Stimulated activated naive B cell treated with anti-CD40 and anti-IgM and Interleukin-4, amounts not matched to agents 10 μg/mL and 1 μg/mL and 100 μg/mL, for 72 hours (primary cell): ENCODE measurements around the gene NT5C2.
"Not testable (repeated sequence)": the region's sequence is repeated elsewhere in the genome, so short reads cannot be mapped to it uniquely, and the experiment has no call there.

Experiments used
- ATAC-seq, 2 donors: fragments of 150-1000 bp; cut with Tn5 transposase; replicated peaks; 2 replicates each; pipeline ENCODE4 v1.10.0; 2021; ENCODE audit warnings: moderate library complexity in 1 of 2
- DNase-seq: peaks from one replicate; pipeline ENCODE4 v3.0.0; 2021
- H3K27ac Mint-ChIP-seq: one replicate; pipeline ENCODE4 v1.8.0; 2022; ENCODE audit warnings: mild to moderate bottlenecking, mixed read lengths
- H3K27me3 Mint-ChIP-seq, 2 donors: one replicate each; pipeline ENCODE4 v1.8.0; 2022; ENCODE audit warnings: mixed read lengths in 2 of 2
- H3K36me3 Mint-ChIP-seq, 2 donors: one replicate each; pipeline ENCODE4 v1.8.0; 2022; ENCODE audit warnings: mixed read lengths in 2 of 2, mild to moderate bottlenecking in 1 of 2
- H3K4me1 Mint-ChIP-seq, 2 donors: one replicate each; pipeline ENCODE4 v1.8.0; 2022; ENCODE audit warnings: mixed read lengths in 2 of 2, mild to moderate bottlenecking in 1 of 2
- H3K4me3 Mint-ChIP-seq, 2 donors: one replicate each; pipeline ENCODE4 v1.8.0; 2022; ENCODE audit warnings: mild to moderate bottlenecking in 2 of 2, mixed read lengths in 2 of 2, moderate library complexity in 1 of 2
- H3K9me3 Mint-ChIP-seq, 2 donors: one replicate each; pipeline ENCODE4 v1.8.0; 2022; ENCODE audit warnings: mixed read lengths in 2 of 2, mild to moderate bottlenecking in 1 of 2

The NT5C2 gene

DNA sequence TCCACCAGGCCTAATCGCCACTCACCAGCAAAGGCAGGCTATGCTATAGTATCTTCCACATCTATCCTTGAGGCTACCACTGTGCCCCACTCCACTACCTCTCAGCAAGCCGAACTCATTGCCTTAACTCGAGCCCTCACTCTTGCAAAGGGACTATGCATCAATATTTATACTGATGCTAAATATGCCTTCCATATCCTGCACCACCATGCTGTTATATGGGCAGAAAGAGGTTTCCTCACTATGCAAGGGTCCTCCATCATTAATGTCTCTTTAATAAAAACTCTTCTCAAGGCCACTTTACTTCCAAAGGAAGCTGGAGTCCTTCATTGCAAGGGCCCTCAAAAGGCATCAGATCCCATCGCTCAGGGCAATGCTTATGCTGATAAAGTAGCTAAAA lies 17.2 kb upstream of the NT5C2 start:
- ATAC-seq, H3K4me3 Mint-ChIP-seq, H3K27ac Mint-ChIP-seq, H3K4me1 Mint-ChIP-seq, DNase-seq: not testable (repeated sequence)
- peaks cover 0 to 12% of the 10 kb centered on the region in 2 donors for H3K27me3 Mint-ChIP-seq
- peaks cover 6 to 17% of the 10 kb centered on the region in 2 donors for H3K36me3 Mint-ChIP-seq
- H3K9me3 Mint-ChIP-seq = peaks cover 16 to 22% of the 10 kb centered on the region in 2 donors

DNA sequence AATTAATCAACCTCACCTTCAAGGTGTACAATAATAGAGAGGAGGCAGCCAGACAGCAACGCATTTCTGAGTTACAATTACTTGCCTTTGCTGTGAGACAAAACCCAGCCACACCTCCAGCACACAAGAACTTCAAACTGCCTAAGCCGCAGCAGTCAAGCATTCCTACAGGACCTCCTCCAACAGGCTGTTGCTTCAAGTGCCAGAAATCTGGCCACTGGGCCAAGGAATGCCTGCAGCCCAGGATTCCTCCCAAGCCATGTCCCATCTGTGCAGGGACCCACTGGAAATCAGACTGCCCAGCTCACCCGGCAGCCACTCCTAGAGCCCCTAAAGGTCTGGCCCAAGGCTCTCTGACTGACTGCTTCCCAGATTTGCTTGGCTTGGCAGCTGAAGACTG lies 14.6 kb upstream of the NT5C2 start:
- Mint-ChIP-seq H3K36me3 (peaks cover 6 to 13% of the 10 kb centered on the region in 2 donors), H3K9me3 (peaks cover 16 to 18% of the 10 kb centered on the region in 2 donors), H3K27me3 (peaks cover 0 to 12% of the 10 kb centered on the region in 2 donors)
- not testable (repeated sequence) for DNase-seq, H3K27ac Mint-ChIP-seq, H3K4me1 Mint-ChIP-seq, ATAC-seq, H3K4me3 Mint-ChIP-seq

DNA sequence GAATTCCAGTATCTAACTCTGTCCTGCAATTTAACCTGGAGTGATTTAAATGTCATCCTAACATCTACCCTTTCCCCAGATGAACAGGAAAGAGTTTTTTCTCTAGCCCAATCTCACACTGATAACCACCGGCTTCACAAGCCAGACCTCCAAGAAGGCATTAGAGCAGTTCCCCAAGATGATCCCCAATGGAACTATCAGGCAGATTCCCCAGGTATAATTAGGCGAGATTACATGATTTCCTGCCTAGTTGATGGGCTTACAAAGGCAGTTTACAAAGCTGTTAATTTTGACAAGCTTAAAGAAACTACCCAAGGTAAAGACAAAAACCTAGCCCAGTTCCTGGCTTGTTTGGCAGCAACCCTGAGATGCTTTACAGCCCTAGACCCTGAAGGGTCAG lies 14.1 kb upstream of the NT5C2 start:
- peaks cover 4 to 9% of the 10 kb centered on the region in 2 donors for H3K36me3 Mint-ChIP-seq
- ATAC-seq (no peak), DNase-seq (no peak)
- H3K4me3 Mint-ChIP-seq = no peak overlapping the region
- peaks cover 0 to 12% of the 10 kb centered on the region in 2 donors for H3K27me3 Mint-ChIP-seq
- no peak overlapping the region for H3K27ac Mint-ChIP-seq
- H3K9me3 Mint-ChIP-seq = peaks cover 13 to 14% of the 10 kb centered on the region in 2 donors
- no peaks in the 10 kb centered on the region for H3K4me1 Mint-ChIP-seq

DNA sequence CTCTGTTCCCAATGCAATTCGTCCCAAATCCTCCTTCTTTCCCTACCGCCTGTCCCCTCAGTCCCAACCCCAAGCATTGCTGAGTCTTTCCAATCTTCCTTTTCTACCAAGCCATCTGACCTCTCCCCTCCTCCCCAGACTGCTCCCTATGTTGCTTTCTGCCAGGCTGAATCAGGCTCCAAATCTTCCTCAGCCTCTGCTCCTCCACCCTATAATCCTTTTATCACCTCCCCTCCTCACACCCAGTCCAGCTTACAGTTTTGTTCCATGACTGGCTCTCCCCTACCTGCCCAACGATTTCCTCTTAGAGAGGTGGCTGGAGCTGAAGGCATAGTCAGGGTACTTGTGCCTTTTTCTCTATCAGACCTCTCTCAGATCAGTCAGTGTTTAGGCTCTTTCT lies 13.6 kb upstream of the NT5C2 start:
- not testable (repeated sequence) for H3K4me1 Mint-ChIP-seq, H3K36me3 Mint-ChIP-seq, H3K27ac Mint-ChIP-seq, DNase-seq, ATAC-seq, H3K4me3 Mint-ChIP-seq
- peaks cover 0 to 12% of the 10 kb centered on the region in 2 donors for H3K27me3 Mint-ChIP-seq
- H3K9me3 Mint-ChIP-seq = peaks cover 10 to 11% of the 10 kb centered on the region in 2 donors

DNA sequence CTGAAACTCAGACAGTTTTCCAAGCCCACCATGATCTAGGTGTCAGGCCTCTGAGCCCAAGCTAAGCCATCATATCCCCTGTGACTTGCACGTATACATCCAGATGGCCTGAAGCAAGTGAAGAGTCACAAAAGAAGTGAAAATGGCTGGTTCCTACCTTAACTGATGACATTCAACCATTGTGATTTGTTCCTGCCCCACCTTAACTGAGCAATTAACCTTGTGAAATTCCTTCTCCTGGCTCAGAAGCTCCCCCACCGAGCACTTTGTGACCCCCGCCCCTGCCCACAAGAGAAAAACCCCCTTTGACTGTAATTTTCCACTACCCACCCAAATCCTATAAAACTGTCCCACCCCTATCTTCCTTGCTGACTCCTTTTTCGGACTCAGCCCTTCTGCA lies 12.3 kb upstream of the NT5C2 start:
- H3K36me3 Mint-ChIP-seq, ATAC-seq, DNase-seq, H3K4me1 Mint-ChIP-seq, H3K27ac Mint-ChIP-seq, H3K4me3 Mint-ChIP-seq: not testable (repeated sequence)
- H3K9me3 Mint-ChIP-seq = peaks cover 10 to 11% of the 10 kb centered on the region in 2 donors
- H3K27me3 Mint-ChIP-seq = peaks cover 0 to 12% of the 10 kb centered on the region in 2 donors

DNA sequence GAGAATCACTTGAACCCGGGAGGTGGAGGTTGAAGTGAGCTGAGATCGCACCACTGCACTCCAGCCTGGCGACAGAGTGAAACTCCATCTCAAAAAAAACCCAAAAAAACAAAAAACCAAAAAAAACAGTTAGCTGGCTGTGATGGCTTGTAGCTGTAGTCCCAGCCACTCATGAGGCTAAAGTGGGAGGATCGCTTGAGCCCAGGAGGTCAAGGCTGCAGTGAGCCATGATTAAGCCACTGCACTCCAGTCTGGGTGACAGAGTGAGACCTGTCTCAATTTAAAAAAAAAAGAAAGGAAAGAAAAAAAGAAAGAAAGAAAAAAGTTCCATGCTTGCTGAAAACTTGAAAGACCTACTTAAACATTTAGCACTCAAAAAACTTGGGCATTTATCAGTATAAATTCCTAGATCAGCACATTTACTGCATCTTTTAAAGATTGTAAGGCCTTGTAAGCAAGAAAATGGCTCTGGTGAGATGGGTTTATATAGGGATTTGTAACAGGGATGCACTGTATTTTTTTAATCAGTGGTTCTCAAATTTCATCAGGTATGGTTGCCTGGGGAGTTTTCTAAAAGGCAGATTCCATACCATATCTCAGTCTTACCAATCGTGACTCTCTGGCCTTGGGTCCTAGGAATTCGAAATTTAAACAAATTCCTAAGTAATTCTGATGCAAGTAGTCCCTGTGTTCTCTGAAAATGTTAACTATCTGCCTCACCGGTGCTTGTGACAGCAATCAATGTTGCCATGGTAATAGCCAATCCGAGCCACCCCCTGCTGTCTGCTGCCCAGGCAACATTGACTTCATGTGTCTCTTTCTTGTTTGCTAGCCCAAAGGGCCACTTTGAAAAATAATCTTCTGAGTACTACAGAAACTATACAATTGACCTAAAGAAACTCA lies 11.5 kb upstream of the NT5C2 start:
- no peak overlapping the region for H3K4me3 Mint-ChIP-seq
- H3K4me1 Mint-ChIP-seq = no peaks in the 10 kb centered on the region
- no peak for ATAC-seq
- H3K27ac Mint-ChIP-seq = no peak overlapping the region
- H3K27me3 Mint-ChIP-seq = peaks cover 0 to 12% of the 10 kb centered on the region in 2 donors
- no peak for DNase-seq
- peaks cover 10 to 11% of the 10 kb centered on the region in 2 donors for H3K9me3 Mint-ChIP-seq
- peaks cover 4 to 5% of the 10 kb centered on the region in 2 donors for H3K36me3 Mint-ChIP-seq

DNA sequence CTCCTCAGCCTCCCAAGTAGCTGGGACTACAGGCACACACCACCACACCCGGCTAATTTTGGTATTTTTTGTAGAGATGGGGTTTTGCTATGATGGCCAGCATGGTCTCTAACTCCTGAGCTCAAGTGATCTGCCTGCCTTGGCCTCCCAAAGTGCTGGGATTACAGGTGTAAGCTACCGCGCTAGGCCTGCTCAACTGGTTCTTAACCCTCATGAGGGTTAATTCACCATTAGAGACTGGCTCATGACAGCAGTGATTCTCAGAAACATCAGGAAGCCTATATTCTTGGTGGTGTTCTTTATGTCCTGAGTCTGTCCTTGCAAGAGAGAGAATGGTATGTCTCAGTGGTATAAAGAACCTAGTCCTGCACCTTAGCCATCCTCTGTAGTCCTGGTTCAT lies 10.4 kb upstream of the NT5C2 start:
- H3K9me3 Mint-ChIP-seq = peaks cover 10 to 11% of the 10 kb centered on the region in 2 donors
- H3K4me3 Mint-ChIP-seq = no peak overlapping the region
- peaks cover 0 to 12% of the 10 kb centered on the region in 2 donors for H3K27me3 Mint-ChIP-seq
- no peak overlapping the region for H3K27ac Mint-ChIP-seq
- no peaks in the 10 kb centered on the region for H3K4me1 Mint-ChIP-seq
- no peak for DNase-seq
- peaks cover 4 to 5% of the 10 kb centered on the region in 2 donors for H3K36me3 Mint-ChIP-seq
- no peak for ATAC-seq

DNA sequence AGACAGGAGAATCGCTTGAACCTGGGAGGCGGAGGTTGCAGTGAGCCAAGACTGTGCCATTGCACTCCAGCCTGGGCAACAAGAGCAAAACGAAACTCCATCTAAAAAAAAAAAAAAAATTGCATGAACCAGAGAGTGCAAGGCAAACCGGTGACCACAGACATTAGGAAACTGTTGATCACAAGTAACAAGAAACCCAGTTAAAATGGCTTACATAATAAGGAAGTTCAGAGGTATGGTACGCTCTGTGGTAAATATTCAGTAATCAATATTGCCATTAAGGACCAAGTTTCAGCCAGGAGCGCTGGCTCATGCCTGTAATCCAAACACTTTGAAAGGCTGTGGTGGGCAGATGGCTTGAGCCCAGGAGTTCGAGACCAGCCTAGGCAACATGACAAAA lies 9.2 kb upstream of the NT5C2 start:
- peaks cover 0 to 12% of the 10 kb centered on the region in 2 donors for H3K27me3 Mint-ChIP-seq
- H3K36me3 Mint-ChIP-seq = peaks cover 4 to 5% of the 10 kb centered on the region in 2 donors
- peaks cover 10 to 13% of the 10 kb centered on the region in 2 donors for H3K9me3 Mint-ChIP-seq
- H3K4me1 Mint-ChIP-seq = peaks cover 6 to 10% of the 10 kb centered on the region in 2 donors
- no peak overlapping the region for H3K4me3 Mint-ChIP-seq
- ATAC-seq (no peak), DNase-seq (no peak)
- no peak overlapping the region for H3K27ac Mint-ChIP-seq

DNA sequence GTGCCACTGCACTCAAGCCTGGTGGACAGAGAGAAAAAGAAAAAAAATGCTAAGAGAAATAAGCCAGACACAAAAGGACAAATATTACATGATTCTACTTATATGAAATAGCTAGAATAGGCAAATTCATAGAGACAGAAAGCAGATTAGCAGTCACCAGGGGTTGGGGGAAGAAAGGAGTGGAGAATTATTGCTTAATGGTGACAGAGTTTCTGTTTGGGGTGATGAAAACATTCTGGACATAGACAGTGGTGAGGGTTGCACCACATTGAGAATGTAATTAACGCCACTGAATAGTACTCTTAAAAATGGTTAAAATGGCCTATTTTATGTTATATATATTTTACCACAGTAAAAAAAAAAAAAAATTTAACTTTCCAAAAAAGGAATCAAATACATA lies 6.4 kb upstream of the NT5C2 start:
- no peaks in the 10 kb centered on the region for H3K27me3 Mint-ChIP-seq
- no peak for DNase-seq
- peaks cover 0 to 2% of the 10 kb centered on the region in 2 donors for H3K9me3 Mint-ChIP-seq
- H3K4me3 Mint-ChIP-seq = no peak overlapping the region
- ATAC-seq = no peak
- no peak overlapping the region for H3K27ac Mint-ChIP-seq
- peaks cover 12 to 15% of the 10 kb centered on the region in 2 donors for H3K4me1 Mint-ChIP-seq
- H3K36me3 Mint-ChIP-seq = no peaks in the 10 kb centered on the region

DNA sequence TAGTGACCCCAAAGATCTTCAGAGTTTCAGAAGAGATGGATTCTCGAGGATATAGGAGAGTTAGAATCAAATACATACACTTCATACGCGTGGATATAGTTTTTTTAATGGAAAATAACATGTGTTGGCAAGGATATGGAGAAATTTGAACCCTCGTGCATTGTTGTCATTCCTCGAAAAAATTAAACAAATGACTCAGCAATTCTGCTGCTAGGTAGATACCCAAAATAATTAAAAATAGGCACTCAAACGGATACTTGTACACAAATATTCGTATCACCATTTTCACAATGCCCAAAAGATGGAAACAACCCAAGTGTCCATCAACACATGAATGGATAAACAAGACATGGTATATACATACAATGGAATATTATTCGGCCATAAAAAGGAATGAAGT lies 5.6 kb upstream of the NT5C2 start:
- no peak overlapping the region for H3K27ac Mint-ChIP-seq
- no peaks in the 10 kb centered on the region for H3K27me3 Mint-ChIP-seq
- DNase-seq (no peak), ATAC-seq (no peak)
- H3K9me3 Mint-ChIP-seq = peaks cover 0 to 2% of the 10 kb centered on the region in 2 donors
- no peaks in the 10 kb centered on the region for H3K36me3 Mint-ChIP-seq
- H3K4me3 Mint-ChIP-seq = no peak overlapping the region
- H3K4me1 Mint-ChIP-seq = peaks cover 18 to 23% of the 10 kb centered on the region in 2 donors

DNA sequence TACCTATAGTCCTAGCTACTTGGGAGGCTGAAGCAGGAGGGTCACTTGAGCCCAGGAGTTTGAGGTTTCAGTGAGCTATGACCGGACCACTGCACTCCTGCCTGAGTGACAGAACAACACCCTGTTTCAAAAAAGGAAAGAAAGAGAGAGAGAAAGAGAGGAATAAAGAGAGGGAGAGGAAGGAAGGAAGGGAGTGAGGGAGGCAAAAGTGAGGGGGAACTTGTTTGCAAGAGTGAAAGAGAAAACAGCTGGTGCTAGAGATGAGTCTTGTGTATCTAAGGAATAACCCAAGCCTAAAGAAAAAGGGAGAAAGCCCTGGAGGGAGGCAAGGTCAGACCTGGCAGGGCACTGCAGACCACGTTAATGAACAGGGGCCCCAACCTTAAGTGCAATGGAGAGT lies 4.8 kb upstream of the NT5C2 start:
- DNase-seq (no peak), ATAC-seq (no peak)
- Mint-ChIP-seq H3K27ac (no peak overlapping the region), H3K27me3 (no peaks in the 10 kb centered on the region), H3K4me1 (peaks cover 22 to 29% of the 10 kb centered on the region in 2 donors), H3K4me3 (no peak overlapping the region), H3K9me3 (peaks cover 0 to 2% of the 10 kb centered on the region in 2 donors), H3K36me3 (no peaks in the 10 kb centered on the region)

DNA sequence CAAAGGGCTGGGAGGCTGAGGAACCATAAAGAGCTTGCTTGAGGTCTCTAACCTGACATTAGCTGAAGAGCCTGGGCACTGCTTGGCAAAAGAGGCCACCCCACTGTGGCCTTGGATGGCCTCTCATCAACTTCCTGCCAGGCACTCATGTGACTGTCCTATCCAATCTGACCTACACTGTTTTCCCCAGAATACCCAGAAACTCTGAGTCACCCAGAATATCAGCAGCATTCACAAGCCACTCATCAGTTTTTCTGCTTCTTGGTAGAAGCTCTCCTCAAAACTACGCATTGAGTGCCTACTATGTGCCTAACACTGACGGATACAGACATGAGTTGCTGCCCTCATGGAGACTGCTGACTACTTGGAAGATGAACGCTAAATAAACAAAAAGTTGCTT lies 4.1 kb upstream of the NT5C2 start:
- ATAC-seq = peak in 1 of 2 donors; percentile 14
- Mint-ChIP-seq H3K9me3 (peaks cover 0 to 2% of the 10 kb centered on the region in 2 donors), H3K4me3 (no peak overlapping the region), H3K27me3 (no peaks in the 10 kb centered on the region), H3K36me3 (peaks cover 2 to 5% of the 10 kb centered on the region in 2 donors), H3K27ac (no peak overlapping the region), H3K4me1 (peaks cover 25 to 29% of the 10 kb centered on the region in 2 donors)
- no peak for DNase-seq

DNA sequence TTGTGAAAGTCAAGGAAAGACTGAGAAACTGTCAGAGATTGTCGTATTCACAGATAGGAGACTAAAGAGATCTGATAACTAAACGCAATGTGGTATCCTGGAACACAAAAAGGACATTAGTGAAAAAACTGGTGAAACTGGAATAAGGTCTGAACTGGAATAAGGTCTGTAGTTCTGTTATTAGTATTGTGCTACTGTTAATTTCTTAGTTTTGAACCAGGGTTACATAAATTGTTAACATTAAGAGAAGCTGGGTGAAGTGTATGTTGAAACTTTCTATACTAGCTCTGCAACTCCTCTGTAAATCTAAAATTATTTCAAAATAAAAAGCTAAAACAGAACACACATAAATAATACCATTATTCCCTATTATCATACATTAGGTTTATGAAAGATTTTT lies 3.4 kb upstream of the NT5C2 start:
- no peak overlapping the region for H3K4me3 Mint-ChIP-seq

DNA sequence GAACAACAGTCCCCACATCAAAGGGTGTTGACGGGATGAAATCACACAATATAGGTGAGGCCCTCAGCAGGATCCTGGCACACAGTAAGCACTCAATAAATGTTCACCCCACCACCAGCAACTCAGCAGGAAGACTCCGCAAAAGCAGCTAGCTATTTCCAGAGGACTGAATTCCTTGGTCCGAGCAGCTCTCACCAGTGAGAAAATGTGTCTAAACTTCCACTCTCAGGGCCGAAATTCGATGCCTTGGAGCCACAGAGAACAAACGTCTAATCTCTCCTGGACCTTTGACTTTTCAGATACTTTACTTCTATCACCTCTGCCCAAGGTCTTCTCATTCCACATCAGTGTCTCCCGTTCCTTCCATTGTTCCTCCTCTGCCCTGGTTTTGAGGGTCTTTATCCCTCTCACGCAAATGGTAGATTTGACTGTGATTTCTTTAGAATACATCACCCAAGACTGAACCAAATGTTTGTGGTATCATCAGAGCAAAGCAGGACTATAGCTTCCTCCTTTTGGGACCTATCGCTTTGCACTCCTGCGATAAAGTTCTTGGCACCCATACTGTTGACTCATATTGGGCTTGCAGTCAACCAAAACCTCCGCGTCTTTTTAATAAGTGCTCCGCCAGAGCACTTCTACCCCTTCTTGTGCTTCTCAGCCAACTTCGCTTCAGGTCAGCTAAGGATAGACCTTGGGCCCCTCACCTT lies 903 bp upstream of the NT5C2 start:
- Mint-ChIP-seq H3K4me1 (peaks cover 37 to 49% of the 10 kb centered on the region in 2 donors), H3K27ac (peak overlapping the region; percentile 96), H3K36me3 (peaks cover 8 to 9% of the 10 kb centered on the region in 2 donors), H3K27me3 (no peaks in the 10 kb centered on the region), H3K9me3 (peaks cover 0 to 2% of the 10 kb centered on the region in 2 donors), H3K4me3 (peak overlapping the region; percentile 100)
- ATAC-seq (peak; percentile 28 to 39), DNase-seq (peak; percentile 21)

More for the DNA sequence above, 3.4 kb upstream of the NT5C2 start:
- Mint-ChIP-seq H3K36me3 (peaks cover 5 to 6% of the 10 kb centered on the region in 2 donors), H3K27ac (no peak overlapping the region), H3K27me3 (no peaks in the 10 kb centered on the region), H3K4me1 (peaks cover 29 to 35% of the 10 kb centered on the region in 2 donors), H3K9me3 (peaks cover 0 to 2% of the 10 kb centered on the region in 2 donors)
- ATAC-seq = no peak
- DNase-seq = no peak
